ENCODE measurements around the gene OR51V1.

DNA sequence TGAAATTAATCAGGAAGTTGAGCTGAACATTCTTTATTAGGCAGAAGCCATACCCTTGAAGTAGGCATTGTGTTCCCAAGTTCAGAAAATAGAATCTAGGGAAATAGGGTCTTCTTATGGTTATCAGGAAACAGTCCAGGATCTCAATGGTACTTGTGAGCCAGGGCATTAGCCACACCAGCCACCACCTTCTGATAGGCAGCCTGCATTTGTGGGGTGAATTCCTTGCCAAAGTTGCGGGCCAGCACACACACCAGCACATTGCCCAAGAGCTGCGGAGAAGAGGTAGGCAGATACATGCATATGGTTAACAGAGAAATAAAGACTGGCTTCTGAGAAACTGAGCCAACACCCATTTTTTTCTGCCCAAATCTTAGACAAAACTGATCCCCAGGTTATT is 32.3 kb upstream of the OR51V1 start:
- TF ChIP-seq, protein P1, sequence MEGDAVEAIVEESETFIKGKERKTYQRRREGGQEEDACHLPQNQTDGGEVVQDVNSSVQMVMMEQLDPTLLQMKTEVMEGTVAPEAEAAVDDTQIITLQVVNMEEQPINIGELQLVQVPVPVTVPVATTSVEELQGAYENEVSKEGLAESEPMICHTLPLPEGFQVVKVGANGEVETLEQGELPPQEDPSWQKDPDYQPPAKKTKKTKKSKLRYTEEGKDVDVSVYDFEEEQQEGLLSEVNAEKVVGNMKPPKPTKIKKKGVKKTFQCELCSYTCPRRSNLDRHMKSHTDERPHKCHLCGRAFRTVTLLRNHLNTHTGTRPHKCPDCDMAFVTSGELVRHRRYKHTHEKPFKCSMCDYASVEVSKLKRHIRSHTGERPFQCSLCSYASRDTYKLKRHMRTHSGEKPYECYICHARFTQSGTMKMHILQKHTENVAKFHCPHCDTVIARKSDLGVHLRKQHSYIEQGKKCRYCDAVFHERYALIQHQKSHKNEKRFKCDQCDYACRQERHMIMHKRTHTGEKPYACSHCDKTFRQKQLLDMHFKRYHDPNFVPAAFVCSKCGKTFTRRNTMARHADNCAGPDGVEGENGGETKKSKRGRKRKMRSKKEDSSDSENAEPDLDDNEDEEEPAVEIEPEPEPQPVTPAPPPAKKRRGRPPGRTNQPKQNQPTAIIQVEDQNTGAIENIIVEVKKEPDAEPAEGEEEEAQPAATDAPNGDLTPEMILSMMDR (IDR thresholded peaks at IDR 0.05), result no peak
- TF ChIP-seq POLR2AphosphoS5 (IDR thresholded peaks at IDR 0.05), result no peak

All from transverse colon (tissue), 4 donors.